Body of pancreas (tissue), 4 donors: ENCODE data around the gene SDS.

ENCODE experiments used
- POLR2A ChIP-seq, 3 donors: fragments of 450-650 bp; IDR thresholded peaks; one replicate each; pipeline ENCODE4 v1.6.1; 2016; ENCODE audit warnings: antibody characterized with exemption in 3 of 3, mild to moderate bottlenecking in 2 of 3
- TF ChIP-seq, protein P1 (sequence below), 7 experiments: fragments of 450-650 bp in 4 of 7; fragments of 200-600 bp in 3 of 7; sonication (generic) in 3 of 7; IDR thresholded peaks; one replicate each; pipeline ENCODE4 v1.5.1; 2016 to 2019; ENCODE audit warnings: antibody characterized with exemption in 7 of 7

DNA sequence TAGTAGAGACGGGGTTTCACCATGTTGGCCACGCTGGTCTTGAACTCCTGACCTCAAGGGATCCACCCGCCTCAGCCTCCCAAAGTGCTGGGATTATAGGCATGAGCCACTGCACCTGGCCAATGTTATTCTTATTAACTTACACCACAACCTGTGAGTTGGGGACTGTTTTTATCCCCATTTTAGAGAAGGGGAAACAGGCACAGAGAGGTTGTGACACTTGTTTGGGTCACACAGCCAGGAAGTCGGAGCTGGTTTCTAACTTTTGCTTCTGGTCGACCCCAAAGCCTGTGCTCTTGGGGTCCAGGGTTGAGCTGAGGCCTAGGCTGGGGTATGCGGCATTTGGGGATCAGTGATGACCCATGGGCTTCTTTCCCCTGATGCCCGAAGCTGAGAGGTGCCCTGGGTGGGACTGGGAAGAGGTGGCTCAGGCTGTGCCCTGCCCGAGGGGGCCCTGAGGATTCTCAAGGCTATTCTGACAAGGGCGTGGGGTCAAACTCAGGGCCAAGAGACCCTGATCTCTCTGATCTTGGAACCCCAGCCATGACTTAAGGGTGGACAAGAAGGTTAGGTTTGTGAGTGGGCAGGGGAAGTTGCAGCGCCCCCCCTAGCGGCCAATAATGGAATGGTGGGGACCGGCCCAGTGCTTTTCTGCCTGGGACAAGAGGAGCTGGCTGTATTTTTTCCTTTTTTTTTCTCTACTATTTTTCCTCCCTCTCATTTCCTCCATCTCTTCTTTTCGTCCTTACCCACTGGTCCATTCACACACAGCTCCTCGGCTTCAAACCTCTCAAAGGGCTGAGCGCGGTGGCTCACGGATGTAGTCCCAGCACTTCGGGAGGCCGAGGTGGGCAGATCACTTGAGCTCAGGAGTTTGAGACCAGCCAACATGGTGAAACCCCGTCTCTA is 21.5 kb upstream of the SDS start:
- TF ChIP-seq POLR2A (IDR thresholded peaks at IDR 0.05), result no peak
- TF ChIP-seq, protein P1, sequence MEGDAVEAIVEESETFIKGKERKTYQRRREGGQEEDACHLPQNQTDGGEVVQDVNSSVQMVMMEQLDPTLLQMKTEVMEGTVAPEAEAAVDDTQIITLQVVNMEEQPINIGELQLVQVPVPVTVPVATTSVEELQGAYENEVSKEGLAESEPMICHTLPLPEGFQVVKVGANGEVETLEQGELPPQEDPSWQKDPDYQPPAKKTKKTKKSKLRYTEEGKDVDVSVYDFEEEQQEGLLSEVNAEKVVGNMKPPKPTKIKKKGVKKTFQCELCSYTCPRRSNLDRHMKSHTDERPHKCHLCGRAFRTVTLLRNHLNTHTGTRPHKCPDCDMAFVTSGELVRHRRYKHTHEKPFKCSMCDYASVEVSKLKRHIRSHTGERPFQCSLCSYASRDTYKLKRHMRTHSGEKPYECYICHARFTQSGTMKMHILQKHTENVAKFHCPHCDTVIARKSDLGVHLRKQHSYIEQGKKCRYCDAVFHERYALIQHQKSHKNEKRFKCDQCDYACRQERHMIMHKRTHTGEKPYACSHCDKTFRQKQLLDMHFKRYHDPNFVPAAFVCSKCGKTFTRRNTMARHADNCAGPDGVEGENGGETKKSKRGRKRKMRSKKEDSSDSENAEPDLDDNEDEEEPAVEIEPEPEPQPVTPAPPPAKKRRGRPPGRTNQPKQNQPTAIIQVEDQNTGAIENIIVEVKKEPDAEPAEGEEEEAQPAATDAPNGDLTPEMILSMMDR (IDR thresholded peaks at IDR 0.05), result peak; percentile 52 to 89 (median 82)
